ENCODE data around the gene AJAP1. TPM values are rescaled to one million over a fixed set of nuclear protein-coding genes. Genes with fewer than 3 reads are reported as not detected.

Gene AJAP1
- not detected for total RNA-seq

GRCh38 chr1:4653796-4654725, at the start of gene AJAP1:
Gene AJAP1, plus strand, starts transcription at chr1:4654609. Its CDS starts 817 bp downstream, at chr1:4655426.

